HCT116 (cell line): ENCODE results near the gene FOXN3. TPM values are rescaled to one million over a fixed set of nuclear protein-coding genes. Genes with fewer than 3 reads are reported as not detected.

Source experiments
- ATAC-seq: fragments of 200-7000 bp; cut with Tn5 transposase; 2 replicates; pipeline ENCODE4 v1.9.1; 2020; ENCODE audit warnings: mild to moderate bottlenecking, moderate library complexity
- BruUV-seq: library from RNA; stranded (reverse); fragments of 400-500 nt; replicated peaks from 2 replicates; lab custom pipeline; 2021; lab: Mats Ljungman, UMichigan
- CTCF ChIA-PET: fragments of 300-600 bp; sonication (Branson Sonifier 250); formaldehyde crosslinking; loops from one replicate; lab custom pipeline; 2021; ENCODE audit warnings: antibody characterized with exemption; lab: Charles Lee
- POLR2A ChIA-PET: fragments of 300-600, 350-600 bp; sonication (Branson Sonifier 250); formaldehyde crosslinking; loops from one replicate; lab custom pipeline; 2021; ENCODE audit warnings: antibody characterized with exemption; lab: Charles Lee
- RAD21 ChIA-PET, 2 experiments: fragments of 300-600 bp; sonication (Branson Sonifier 250); formaldehyde crosslinking; loops; one replicate each; lab custom pipeline; 2023; ENCODE audit warnings: low total read pairs in 2 of 2; ENCODE audit not compliant: uncharacterized antibody in 2 of 2, unreplicated experiment in 2 of 2, low non-redundant PET in 1 of 2; lab: Charles Lee
- DNase-seq: peaks from one replicate; pipeline ENCODE4 v3.0.0-alpha.2; 2010; ENCODE audit warnings: low read depth, low spot score
- H2AFZ ChIP-seq: fragments of 200-600 bp; shearing (Covaris generic), sonication (generic); 2 replicates; pipeline ENCODE4 v1.6.1; 2017; ENCODE audit warnings: low read depth, mixed run types, mixed read lengths, antibody characterized with exemption, low read length; ENCODE audit not compliant: poor library complexity, severe bottlenecking
- H3K27ac ChIP-seq: 2 replicates; pipeline ENCODE4 v1.5.1; 2012; ENCODE audit warnings: low read depth, low read length
- H3K27me3 ChIP-seq: fragments of 200-600 bp; sonication (generic); 2 replicates; pipeline ENCODE4 v1.6.1; 2016; ENCODE audit warnings: mixed run types, low read length, mixed read lengths; ENCODE audit not compliant: insufficient read depth
- H3K36me3 ChIP-seq, 2 experiments: fragments of 200-500 bp in 1 of 2; fragments of 200-600 bp in 1 of 2; sonication (Bioruptor generic) in 1 of 2; sonication (generic) in 1 of 2; 2 replicates each; pipeline versions ENCODE4 v1.5.1 to v1.6.1; 2014 to 2016; ENCODE audit warnings: low read length in 2 of 2, inconsistent platforms in 1 of 2, mixed read lengths in 1 of 2, mixed run types in 1 of 2; ENCODE audit not compliant: insufficient read depth in 2 of 2, control insufficient read depth in 1 of 2
- H3K4me1 ChIP-seq, 2 experiments: fragments of 200-600 bp in 1 of 2; sonication (generic) in 1 of 2; 2 replicates each; pipeline versions ENCODE4 v1.5.1 to v1.6.1; 2012 to 2017; ENCODE audit warnings: low read length in 2 of 2, inconsistent platforms in 1 of 2, mild to moderate bottlenecking in 1 of 2, mixed read lengths in 1 of 2, mixed run types in 1 of 2, moderate library complexity in 1 of 2; ENCODE audit not compliant: insufficient read depth in 2 of 2, control insufficient read depth in 1 of 2
- H3K4me2 ChIP-seq: fragments of 200-600 bp; sonication (generic); 2 replicates; pipeline ENCODE4 v1.6.1; 2017; ENCODE audit warnings: mixed run types, low read length, mixed read lengths
- H3K4me3 ChIP-seq, 2 experiments: fragments of 200-600 bp in 1 of 2; sonication (generic) in 1 of 2; replicated peaks in 1 of 2; 2 replicates each; pipeline ENCODE4 v1.5.1; 2011 to 2016; ENCODE audit warnings: low read length in 2 of 2, control low read depth in 1 of 2, low read depth in 1 of 2, mild to moderate bottlenecking in 1 of 2, mixed read lengths in 1 of 2, mixed run types in 1 of 2
- H3K79me2 ChIP-seq: fragments of 200-600 bp; sonication (generic); 2 replicates; pipeline ENCODE4 v1.6.1; 2017; ENCODE audit warnings: mild to moderate bottlenecking, mixed run types, low read length, moderate library complexity, mixed read lengths; ENCODE audit not compliant: insufficient read depth
- H3K9ac ChIP-seq: fragments of 200-600 bp; sonication (generic); 2 replicates; pipeline ENCODE4 v1.6.1; 2016; ENCODE audit warnings: low read length, mixed read lengths
- H3K9me2 ChIP-seq: fragments of 200-600 bp; sonication (generic), shearing (Covaris generic); 2 replicates; pipeline ENCODE4 v1.6.1; 2017; ENCODE audit warnings: mixed run types, mild to moderate bottlenecking, moderate library complexity; ENCODE audit not compliant: insufficient read depth
- H3K9me3 ChIP-seq, 2 experiments: fragments of 200-500 bp in 1 of 2; fragments of 200-600 bp in 1 of 2; sonication (Bioruptor generic) in 1 of 2; sonication (generic) in 1 of 2; 2 replicates each; pipeline ENCODE4 v1.6.1; 2014 to 2017; ENCODE audit warnings: low read length in 2 of 2, mixed read lengths in 2 of 2, inconsistent platforms in 1 of 2, low read depth in 1 of 2, mild to moderate bottlenecking in 1 of 2, mixed run types in 1 of 2, moderate library complexity in 1 of 2; ENCODE audit not compliant: control insufficient read depth in 1 of 2, insufficient read depth in 1 of 2
- H4K20me1 ChIP-seq: fragments of 200-600 bp; sonication (generic), shearing (Covaris generic); 2 replicates; pipeline ENCODE4 v1.6.1; 2017; ENCODE audit warnings: mixed run types, mild to moderate bottlenecking, moderate library complexity; ENCODE audit not compliant: insufficient read depth
- ATF3 ChIP-seq: IDR thresholded peaks from 2 replicates; pipeline ENCODE4 v1.6.1; 2012
- CEBPB ChIP-seq: IDR thresholded peaks from 2 replicates; pipeline ENCODE4 v1.6.1; 2012; ENCODE audit warnings: low read depth
- CTCF ChIP-seq, 3 experiments: fragments of 200-600 bp in 1 of 3; sonication (generic) in 1 of 3; IDR thresholded peaks in 2 of 3; conservative IDR thresholded peaks in 1 of 3; 2 replicates each; pipeline ENCODE4 v1.5.1; 2012 to 2017; ENCODE audit warnings: low read depth in 2 of 3, low read length in 2 of 3, antibody characterized with exemption in 1 of 3, borderline replicate concordance in 1 of 3, control low read depth in 1 of 3, mild to moderate bottlenecking in 1 of 3, mixed read lengths in 1 of 3, mixed run types in 1 of 3, moderate library complexity in 1 of 3; ENCODE audit not compliant: insufficient read depth in 1 of 3
- ELF1 ChIP-seq: IDR thresholded peaks from 2 replicates; pipeline ENCODE4 v1.6.1; 2012; ENCODE audit warnings: low read depth, borderline replicate concordance
- EZH2 ChIP-seq: fragments of 200-600 bp; sonication (generic); IDR thresholded peaks from 2 replicates; pipeline ENCODE4 v1.6.1; 2017; ENCODE audit warnings: antibody characterized with exemption, mixed run types
- EZH2phosphoT487 ChIP-seq: fragments of 200-600 bp; IDR thresholded peaks from 2 replicates; pipeline ENCODE4 v1.6.1; 2018; ENCODE audit warnings: antibody characterized with exemption, borderline replicate concordance
- POLR2AphosphoS5 ChIP-seq: IDR thresholded peaks from 2 replicates; pipeline ENCODE4 v1.6.1; 2011; ENCODE audit warnings: mild to moderate bottlenecking, low read depth, low read length, moderate library complexity
- SP1 ChIP-seq: IDR thresholded peaks from 2 replicates; pipeline ENCODE4 v1.6.1; 2012; ENCODE audit warnings: low read depth
- SRF ChIP-seq: IDR thresholded peaks from 2 replicates; pipeline ENCODE4 v1.6.1; 2012; ENCODE audit warnings: low read depth
- YY1 ChIP-seq: IDR thresholded peaks from 2 replicates; pipeline ENCODE4 v1.6.1; 2011; ENCODE audit warnings: low read length, low read depth, moderate library complexity, mild to moderate bottlenecking; ENCODE audit not compliant: insufficient replicate concordance; ENCODE audit errors: extremely low read depth
- ZBTB33 ChIP-seq: IDR thresholded peaks from 2 replicates; pipeline ENCODE4 v1.6.1; 2011; ENCODE audit warnings: mild to moderate bottlenecking, low read length, moderate library complexity; ENCODE audit not compliant: insufficient replicate concordance; ENCODE audit errors: extremely low read depth
- ZFX ChIP-seq: fragments of 450-650 bp; IDR thresholded peaks from 2 replicates; pipeline ENCODE4 v1.6.1; 2017
- intact Hi-C: fragments of 100-400 bp; cut with micrococcal nuclease; formaldehyde crosslinking; loops from 2 replicates; pipeline ENCODE4 v1.10.0; 2022
- total RNA-seq: library from RNA; stranded (reverse); gene quantifications from one replicate; pipeline ENCODE4 v1.2.1, GENCODE V29; 2021; ENCODE audit not compliant: unreplicated experiment

The FOXN3 gene
- total RNA-seq, 1 experiment from 2014 or later, result 20.0 TPM

GRCh38 chr14:89264196-89264800 is 152.7 kb downstream of the FOXN3 start:
- ATAC-seq, result no peak
- no TSS peak for BruUV-seq
- H4K20me1 ChIP-seq, result no peaks in the 10 kb centered on the region
- ChIA-PET POLR2A (no interaction called here), CTCF (no interaction called here), RAD21 (no interaction called here)
- DNase-seq, result no peak
- no peaks in the 10 kb centered on the region for H3K4me1 ChIP-seq
- H3K4me2 ChIP-seq, result no peak overlapping the region
- no peak overlapping the region for H3K9ac ChIP-seq
- H3K4me3 ChIP-seq, result no peak overlapping the region
- TF ChIP-seq POLR2AphosphoS5 (no peak), ELF1 (no peak), EZH2 (no peak), ATF3 (no peak), ZFX (no peak), CTCF (IDR thresholded peaks at IDR 0.05 in 2 of 3, conservative IDR thresholded peaks at IDR 0.05 in 1 of 3; ENCODE audit: borderline replicate concordance in 1 of 3, insufficient read depth in 1 of 3, low read depth in 2 of 3, low read length in 2 of 3) (no peak), EZH2phosphoT487 (no peak), ZBTB33 (no peak), YY1 (no peak), CEBPB (no peak), SRF (no peak), SP1 (no peak)
- no peaks in the 10 kb centered on the region for H3K27me3 ChIP-seq
- H3K27ac ChIP-seq, result no peak overlapping the region
- no peaks in the 10 kb centered on the region for H3K36me3 ChIP-seq
- no peak overlapping the region for H2AFZ ChIP-seq
- H3K79me2 ChIP-seq, result no peaks in the 10 kb centered on the region
- no peaks in the 10 kb centered on the region for H3K9me3 ChIP-seq
- no peaks in the 10 kb centered on the region for H3K9me2 ChIP-seq
- intact Hi-C loops, result no loop called here
